DMS153 treated with DMSO at 0.1 percent for 48 hours (cell line): Measurements from ENCODE around the gene EDIL3.
"Not testable (repeated sequence)": the region's sequence is repeated elsewhere in the genome, so short reads cannot be mapped to it uniquely, and the experiment has no call there.

Experiments
- DNase-seq: peaks from one replicate; lab custom pipeline; 2025; ENCODE audit not compliant: unreplicated experiment; lab: John Stamatoyannopoulos, UW

EDIL3 gene

DNA sequence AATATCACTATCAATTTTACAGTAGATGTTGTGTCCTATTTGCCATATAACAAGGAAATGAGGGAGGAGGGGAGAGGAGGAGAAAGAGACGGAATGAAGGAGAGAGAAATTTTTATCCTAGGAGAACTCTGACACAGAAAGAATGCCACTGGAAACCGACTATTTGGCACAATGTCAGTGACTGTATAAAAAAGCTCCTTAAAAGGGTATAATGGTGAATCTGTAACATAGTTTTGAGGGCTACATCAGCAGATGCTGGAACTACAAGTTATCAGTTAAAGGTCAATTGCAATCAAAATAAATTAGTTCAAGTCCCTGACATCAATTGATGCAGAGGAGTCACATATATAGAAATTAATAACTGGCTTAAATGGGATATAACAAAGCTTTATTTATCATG lies 5.7 kb downstream of the EDIL3 start:
- DNase-seq: no peak

DNA sequence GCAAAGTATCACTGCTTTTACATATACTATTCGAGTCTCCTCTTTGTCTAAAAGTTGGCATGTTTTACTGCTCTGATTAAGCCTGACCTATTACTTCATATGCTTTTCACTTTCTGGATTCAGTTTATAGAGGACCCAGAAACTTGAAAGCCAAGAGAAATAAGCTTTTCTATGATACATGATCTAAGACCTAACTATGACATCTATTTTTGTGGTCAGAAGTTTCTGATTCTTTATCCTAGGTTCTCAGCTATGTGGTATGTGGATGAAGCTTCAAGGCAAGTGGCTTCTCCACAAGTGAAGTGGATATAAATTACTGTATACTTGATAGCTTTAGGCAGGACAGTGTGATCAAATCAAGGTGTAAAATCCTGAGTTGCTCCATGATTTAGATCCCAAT lies 6.3 kb downstream of the EDIL3 start:
- no peak for DNase-seq

DNA sequence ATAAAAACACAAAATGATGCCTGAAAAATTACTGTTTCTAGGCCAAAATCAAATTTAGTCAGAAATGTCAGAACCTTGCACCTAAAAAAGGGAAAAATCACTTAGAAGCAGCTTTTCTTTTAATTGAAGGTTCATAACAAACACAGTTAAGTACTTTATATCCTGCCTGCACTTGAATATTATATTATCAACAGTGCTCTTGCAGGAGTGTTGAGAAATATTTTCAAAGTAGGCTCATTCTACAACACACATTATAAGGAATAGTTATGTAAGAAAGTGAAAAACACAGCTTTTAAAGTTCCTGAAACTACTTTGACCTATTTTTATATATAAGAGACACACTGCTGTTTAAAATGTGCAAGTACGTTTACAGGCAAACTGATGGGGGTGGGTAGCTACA lies 8.3 kb downstream of the EDIL3 start:
- no peak for DNase-seq

DNA sequence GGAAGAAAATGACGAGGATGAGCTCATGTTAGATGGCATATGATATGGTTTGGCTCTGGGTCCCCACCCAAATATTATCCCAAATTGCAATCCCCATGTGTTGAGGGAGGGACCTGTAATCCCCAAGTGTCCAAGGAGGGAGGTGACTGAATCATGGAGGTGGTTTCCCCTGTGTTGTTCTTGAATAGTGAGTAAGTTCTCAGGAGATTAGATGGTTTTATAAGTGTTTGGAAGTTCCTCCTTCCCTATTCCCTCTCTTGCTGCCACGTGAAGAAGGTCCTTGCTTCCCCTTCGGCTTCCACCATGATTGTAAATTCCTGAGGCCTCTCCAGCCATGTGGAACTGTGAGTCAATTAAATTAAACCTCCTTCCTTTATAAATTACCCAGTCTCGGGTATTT lies 10.1 kb downstream of the EDIL3 start:
- DNase-seq: no peak

DNA sequence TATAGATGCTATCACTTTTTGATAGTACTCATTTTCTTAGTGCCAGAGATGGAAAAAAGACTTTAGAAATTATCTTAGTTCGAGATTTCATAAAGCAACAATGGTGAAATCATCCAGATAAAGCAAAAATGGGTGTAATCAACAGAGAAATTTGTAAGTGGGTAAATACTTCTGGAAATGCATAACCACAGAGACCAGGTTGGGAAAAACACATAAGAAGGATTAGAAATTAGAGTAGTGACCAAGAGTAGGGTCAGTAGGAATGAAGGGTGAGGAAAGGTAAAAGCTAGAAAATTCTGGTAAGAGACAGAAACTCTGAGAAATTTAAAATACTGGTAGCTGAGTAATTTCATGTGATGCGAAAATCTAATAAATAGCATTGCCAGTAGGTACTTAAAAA lies 11.2 kb downstream of the EDIL3 start:
- no peak for DNase-seq

DNA sequence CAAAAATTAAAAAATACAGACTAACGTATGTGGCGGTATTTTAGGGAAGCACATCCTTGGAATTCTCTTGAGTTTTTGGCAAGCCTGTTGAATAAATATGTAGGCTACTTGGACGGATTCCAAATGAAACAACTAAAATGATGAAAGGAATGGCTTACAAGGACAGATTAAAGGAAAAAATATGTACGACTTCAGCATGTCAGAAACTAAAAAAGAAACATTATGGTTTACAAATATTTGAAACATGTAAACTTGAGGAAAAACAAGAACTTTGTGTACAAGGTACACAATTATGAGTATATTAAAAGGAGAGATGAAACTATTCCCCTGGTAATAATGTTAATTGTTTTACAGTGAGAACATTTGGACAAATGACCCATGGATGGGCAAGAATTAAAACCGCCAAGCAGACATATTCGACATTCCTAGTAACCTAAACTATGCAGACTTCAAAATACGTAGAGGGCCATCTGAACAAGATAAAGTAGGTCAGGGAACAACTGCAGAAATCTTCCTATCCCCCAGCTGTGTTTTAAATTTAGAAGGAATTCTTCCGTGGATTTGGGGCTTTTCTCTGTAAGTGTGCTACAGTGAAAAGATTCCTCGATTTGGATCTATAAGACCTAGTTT lies 12.5 kb downstream of the EDIL3 start:
- DNase-seq: no peak

DNA sequence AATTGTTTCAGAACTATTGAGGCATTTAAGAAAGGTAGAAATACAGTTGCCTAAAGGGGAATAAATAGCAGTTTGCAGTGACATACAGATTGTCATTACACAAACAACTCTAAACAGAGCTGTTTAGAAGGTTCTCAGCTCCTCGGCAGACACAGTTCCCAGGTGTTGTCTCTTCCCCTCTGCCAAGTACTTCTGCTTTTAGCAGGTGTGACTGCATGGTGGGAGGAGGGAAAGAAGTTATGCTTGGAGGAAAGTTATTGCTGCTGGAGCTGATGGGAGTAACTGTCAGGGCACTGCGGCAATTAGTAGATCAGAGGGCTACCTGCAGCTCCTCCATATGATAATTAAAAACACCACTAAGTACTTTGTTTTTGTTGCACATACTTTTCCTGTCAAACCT lies 14.5 kb downstream of the EDIL3 start:
- no peak for DNase-seq

DNA sequence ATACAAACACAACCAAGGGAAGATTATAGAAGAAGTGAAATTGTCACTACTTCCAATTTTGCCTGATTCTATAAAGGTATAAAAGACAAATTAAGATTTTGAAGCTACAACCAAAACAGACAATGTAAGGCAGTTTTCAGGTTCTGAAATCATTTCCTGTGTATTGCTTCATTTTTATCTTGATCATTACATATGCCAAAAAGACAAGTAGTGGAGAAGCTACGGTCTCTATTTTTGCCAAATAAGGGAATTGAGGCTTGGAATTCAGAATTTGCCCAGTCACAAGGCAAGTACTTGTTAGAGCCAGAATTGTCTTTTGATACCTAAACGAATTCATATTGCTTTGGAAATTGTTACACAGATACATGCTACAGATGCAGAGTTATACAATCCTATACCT lies 20.6 kb downstream of the EDIL3 start:
- no peak for DNase-seq

DNA sequence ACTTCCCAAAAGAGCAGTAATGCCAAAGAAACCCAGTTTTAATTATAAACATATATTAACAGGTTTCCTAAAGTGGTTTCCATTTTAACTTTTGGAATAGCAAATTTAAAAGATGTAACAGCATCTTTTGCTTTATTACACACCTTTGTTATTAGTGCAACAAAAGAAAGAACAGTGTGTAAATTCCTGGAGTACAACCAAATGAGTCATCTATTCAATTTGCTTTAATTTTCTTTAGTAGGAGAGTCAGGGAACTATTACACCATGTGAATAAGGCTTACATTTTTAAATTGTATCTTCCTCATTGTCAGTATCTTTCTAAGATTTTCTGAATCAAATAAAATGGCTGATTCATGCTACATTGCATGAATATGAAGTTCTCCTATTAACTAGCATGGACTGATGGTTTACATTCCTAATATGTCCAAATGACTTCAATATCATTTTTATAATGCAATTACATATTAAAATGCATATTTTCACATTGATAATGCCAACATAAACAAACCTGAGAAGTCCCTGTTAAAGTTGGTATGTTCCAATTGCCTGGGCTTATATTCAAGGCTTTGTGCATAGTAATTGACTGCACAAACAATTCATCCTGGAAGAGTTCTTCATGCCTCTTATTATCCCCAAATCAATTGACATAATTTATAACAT lies 22.5 kb downstream of the EDIL3 start:
- DNase-seq: no peak

DNA sequence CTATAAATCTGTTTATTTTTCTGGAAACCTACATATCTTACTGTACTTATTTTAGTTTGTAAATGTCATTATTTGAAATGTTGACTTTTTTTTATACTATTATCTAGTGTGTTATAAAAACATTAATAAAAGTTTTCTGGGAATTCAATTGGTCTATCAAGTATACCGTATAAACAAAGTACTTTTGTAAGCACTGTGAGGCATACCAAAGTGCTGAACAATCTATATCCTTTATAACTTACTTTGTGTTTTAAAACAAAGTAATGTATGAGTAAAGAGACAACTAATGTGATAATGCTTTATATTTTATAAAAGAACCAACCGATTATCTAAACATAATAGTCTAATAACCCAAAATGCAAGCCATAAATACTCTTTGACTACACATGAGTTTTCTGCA lies 23.1 kb downstream of the EDIL3 start:
- no peak for DNase-seq

DNA sequence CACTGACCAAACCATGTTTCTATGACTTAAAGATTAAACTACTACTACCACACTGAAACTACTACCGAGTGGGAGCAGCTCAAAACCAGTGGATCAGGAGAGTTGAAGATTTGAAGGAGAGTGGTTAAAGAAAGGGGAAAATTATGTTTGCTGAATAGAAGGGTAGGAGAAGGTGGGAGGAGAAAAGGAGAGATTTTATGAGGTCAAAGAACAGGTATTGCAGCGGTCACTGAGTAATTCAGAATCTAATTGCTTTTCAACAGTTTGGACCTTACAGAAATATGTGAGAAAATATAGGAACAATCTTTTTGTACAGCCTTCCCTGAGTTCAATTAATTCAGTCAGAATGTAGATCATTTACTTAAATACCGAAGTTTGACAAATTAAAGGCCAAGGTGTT lies 24.6 kb downstream of the EDIL3 start:
- no peak for DNase-seq

DNA sequence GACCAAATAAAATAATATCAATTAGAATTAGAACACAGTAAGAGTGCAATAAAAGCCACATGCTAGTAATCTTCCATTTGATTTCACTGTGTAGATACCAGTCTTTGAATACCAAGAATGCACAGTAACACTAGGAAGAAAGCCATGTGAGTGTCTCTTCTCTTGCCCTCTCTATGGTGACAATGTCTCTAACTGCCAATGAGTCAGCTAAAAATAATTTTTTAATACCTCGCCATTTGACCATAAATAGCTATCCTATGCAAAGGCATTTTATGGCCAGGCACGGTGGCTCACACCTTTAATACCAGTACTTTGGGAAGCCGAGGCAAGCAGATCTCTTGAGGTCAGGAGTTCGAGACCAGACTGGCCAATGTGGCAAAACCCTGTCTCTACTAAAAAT lies 30.6 kb downstream of the EDIL3 start:
- no peak for DNase-seq

DNA sequence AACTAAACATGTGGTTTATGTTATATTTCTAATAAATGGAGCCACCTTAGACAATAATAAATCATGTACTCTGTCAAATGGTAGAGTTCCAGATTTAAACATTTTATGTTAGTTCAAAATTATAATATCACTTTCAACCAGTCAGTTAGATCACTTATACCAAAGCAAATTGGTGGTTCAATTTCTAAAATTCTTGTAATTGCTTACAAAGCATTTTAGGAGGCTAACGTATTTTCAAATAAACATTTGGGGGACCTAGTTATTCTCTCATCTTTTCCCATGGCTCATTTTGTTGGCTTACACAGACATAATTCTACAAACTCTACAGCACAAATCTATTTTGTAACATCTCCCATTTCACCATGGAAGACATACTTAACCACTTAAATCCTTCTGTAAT lies 39.9 kb downstream of the EDIL3 start:
- DNase-seq: no peak

DNA sequence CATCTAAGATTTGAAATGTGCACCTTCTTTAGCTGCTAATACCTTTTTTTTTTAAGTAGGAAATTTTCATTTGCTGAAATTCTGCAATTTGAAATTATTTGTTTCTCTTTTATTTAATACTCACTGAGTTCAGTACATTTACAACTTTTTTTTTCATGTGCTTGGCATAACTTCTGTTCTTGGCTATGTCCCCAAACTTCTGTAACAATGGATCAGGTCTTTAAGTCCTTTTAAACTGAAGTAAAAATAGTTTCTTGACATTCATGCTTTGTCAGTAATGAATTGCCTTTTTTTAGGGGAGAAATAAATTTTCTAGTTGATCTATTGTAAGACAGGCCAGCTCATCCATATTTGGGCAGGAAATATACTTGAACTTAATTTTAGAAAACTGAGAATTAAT lies 41.5 kb downstream of the EDIL3 start:
- DNase-seq: no peak

DNA sequence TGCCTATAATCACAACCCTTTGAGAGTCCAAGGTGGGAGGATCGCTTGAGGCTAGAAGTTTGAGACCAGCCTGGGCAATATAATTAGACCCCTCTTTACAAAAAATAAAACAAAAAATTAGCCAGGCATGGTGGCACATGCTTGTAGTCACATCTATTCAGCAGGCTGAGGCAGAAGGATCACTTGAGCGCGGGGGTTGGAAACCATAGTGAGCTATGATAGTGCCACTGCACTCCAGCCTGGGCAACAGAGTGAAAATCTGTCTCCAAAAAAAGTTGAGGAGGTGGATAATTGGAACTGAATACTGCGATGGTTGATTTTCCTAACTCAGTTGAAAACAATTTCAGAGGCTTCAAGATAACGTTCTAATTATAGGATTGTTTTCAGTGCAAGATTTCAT lies 52.6 kb downstream of the EDIL3 start:
- DNase-seq: no peak

DNA sequence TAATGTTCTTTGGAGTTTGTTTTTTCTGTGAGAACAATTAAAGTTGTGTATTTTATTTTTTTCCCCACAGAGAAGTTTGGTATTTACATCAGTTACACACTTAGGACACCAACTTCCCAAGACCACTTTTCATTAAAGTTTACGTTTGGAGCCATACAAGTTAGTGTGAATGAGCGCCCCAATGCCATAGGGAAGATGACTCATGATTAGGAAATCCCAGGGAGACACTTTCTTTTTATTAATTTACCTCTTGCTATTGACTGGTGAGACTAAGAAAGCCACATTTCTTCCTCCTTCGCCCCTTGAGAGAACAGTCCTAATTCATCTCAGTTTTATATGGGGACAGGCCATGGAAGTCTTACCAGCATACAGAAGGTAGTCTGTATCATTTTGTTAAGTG lies 57.1 kb downstream of the EDIL3 start:
- no peak for DNase-seq

DNA sequence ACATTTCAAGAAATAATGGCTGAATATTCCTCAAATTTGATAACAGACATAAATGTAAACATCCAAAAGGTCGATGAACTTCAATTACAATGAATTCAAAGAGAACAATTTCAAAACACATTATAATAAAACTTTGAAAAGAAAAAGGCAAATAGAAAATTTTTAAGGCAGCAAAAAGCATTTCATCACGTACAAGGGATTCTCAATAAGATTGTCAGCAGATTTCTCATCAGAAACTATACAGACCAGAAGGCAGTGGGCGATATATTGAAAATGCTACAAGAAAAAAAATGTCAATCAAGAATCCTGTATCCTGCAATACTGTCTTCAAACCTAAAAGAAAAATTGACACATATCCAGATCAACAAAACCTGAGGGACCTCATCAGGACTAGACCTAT lies 62.0 kb downstream of the EDIL3 start:
- DNase-seq: no peak

DNA sequence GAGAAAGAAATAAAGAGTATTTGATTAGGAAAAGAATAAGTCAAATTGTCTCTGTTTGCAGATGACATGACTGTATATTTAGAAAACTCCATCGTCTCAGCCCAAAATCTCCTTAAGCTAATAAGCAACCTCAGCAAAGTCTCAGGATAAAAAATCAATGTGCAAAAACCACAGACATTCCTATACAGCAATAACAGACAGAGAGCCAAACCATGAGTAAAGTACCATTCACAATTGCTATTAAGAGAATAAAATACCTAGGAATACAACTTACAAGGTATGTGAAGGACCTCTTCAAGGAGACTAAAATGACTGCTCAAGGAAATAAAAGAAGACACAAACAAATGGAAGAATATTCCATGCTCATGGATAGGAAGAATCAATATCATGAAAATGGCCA lies 66.9 kb downstream of the EDIL3 start:
- not testable (repeated sequence) for DNase-seq

DNA sequence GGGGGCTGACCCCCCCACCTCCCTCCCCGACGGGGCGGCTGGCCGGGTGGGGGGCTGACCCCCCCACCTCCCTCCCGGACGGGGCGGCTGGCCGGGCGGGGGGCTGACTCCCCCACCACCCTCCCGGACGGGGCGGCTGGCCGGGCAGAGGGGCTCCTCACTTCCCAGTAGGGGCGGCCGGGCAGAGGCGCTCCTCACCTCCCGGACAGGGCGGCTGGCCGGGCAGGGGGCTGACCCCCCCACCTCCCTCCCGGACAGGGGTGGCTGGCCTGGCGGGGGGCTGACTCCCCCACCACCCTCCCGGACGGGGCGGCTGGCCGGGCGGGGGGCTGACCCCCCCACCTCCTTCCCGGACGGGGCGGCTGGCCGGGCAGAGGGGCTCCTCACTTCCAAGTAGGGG lies 72.4 kb downstream of the EDIL3 start:
- not testable (repeated sequence) for DNase-seq

DNA sequence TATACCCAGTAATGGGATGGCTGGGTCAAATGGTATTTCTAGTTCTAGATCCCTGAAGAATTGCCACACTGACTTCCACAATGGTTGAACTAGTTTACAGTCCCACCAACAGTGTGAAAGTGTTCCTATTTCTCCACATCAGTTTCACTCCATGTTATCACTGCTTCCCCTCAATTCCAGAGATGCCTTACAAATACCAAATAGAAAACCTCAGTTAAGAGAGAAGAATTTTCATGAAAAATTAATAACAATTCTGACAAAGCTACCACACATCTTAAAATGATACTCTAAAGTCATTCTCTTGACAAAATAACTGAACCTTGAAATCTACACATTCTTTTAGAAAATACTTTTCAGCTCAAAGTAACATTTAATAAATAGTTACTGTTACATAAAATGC lies 74.8 kb downstream of the EDIL3 start:
- not testable (repeated sequence) for DNase-seq

DNA sequence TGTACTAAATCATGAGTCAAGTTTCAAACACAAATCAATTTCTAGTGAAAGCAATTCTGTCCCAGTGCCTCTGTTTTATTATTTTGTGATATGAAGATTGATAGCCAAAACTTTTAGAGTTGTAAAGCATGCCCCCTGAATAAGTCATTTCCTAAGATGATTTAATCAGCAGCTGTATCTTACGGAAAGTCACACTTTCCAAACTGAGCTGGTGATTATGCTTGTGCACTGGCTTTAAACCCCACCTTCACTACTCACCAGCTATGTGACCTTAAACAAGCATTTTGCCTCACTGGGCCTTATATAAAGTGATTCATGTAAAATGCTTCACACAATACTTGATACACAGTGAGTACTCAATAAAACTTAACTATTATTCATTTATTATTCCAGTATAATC lies 78.1 kb downstream of the EDIL3 start:
- DNase-seq: no peak

DNA sequence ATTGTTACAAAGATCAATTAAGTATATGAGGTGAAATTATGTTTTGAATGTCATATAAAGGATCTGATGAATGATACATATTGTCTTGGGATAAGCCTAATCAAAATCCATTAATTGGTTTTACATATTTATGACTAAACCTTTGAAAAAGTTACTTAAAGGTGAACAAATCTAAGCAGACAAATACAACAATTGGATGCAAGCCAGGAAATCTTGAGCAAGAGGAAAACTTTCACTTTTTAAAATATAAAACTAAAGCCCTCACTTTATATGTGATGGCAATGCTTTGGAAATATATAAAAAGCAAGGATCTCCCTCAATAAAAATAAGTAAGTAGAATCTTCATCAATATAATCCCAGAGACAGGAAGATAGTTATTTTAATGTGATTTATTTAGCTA lies 80.1 kb downstream of the EDIL3 start:
- DNase-seq: no peak

DNA sequence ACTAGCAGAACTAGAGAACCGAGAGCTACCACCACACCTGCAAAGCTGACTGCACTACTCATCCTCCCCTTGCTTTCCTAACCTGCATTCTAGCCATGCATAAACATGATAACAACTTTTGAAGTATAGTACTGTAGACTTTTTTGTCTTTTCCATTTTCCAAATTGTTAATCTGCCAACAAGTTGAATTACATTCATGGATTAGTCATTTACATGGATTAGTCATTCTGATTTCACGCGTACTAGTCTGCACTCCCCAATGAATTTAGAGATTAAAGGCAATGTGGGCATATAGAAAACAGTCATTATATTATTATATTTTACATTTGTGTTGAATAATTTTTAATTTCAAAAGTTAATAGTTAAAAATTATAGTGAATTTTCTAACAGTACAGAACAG lies 81.4 kb downstream of the EDIL3 start:
- no peak for DNase-seq
